Prostate gland (tissue), 2 donors: Measurements from ENCODE around the gene TNP2. TPM values are rescaled to one million over a fixed set of nuclear protein-coding genes. Genes with fewer than 3 reads are reported as not detected.
"Not testable (repeated sequence)": the region's sequence is repeated elsewhere in the genome, so short reads cannot be mapped to it uniquely, and the experiment has no call there.

Experiments used
- DNase-seq: peaks from one replicate; pipeline ENCODE4 v3.0.0-alpha.2; 2019; ENCODE audit warnings: low spot score
- H3K27ac ChIP-seq, 2 donors: fragments of 200-600 bp; sonication (generic); 2 replicates each; pipeline ENCODE4 v1.5.1; 2017 to 2019
- H3K27me3 ChIP-seq: fragments of 200-600 bp; sonication (generic); replicated peaks from 2 replicates; pipeline ENCODE4 v1.5.1; 2019; ENCODE audit not compliant: insufficient read depth
- H3K36me3 ChIP-seq, 2 donors: fragments of 200-600 bp; sonication (generic); 1 replicate in 1 of 2; 2 replicates in 1 of 2; pipeline versions ENCODE4 v1.5.1 to v1.8.1; 2017 to 2019
- H3K4me1 ChIP-seq: fragments of 200-600 bp; sonication (generic); replicated peaks from 2 replicates; pipeline ENCODE4 v1.5.1; 2019
- H3K4me3 ChIP-seq, 2 donors: fragments of 200-600 bp; sonication (generic); 2 replicates each; pipeline ENCODE4 v1.5.1; 2017 to 2019
- H3K9me3 ChIP-seq: fragments of 200-600 bp; sonication (generic); 2 replicates; pipeline ENCODE4 v1.5.1; 2017
- POLR2A ChIP-seq: fragments of 450-650 bp; IDR thresholded peaks from one replicate; pipeline ENCODE4 v1.6.1; 2016; ENCODE audit warnings: antibody characterized with exemption, mild to moderate bottlenecking
- POLR2AphosphoS5 ChIP-seq: sonication (generic); formaldehyde crosslinking; IDR thresholded peaks from one replicate; pipeline ENCODE4 v1.6.1; 2017; ENCODE audit warnings: antibody characterized with exemption
- WGBS: methylation state at CpG from one replicate; pipeline ENCODE4 v1.1.5; 2018; 5-methylcytosine and 5-hydroxymethylcytosine counted together
- intact Hi-C: fragments of 100-400 bp; cut with DNase I; formaldehyde crosslinking; loops from one replicate; pipeline ENCODE4 v1.14.2; 2022
- total RNA-seq, 2 donors: library from RNA; depleted of rRNA; stranded (reverse); fragments of >200 nt; gene quantifications; one replicate each; pipeline ENCODE4 v1.1.0, GENCODE V29; 2016
- TF ChIP-seq, protein P1 (sequence below), 4 experiments: fragments of 200-600 bp in 2 of 4; fragments of 450-650 bp in 2 of 4; sonication (generic) in 2 of 4; IDR thresholded peaks; 1 replicate in 3 of 4; 2 replicates in 1 of 4; pipeline ENCODE4 v1.5.1; 2016 to 2019; ENCODE audit warnings: antibody characterized with exemption in 4 of 4, mild to moderate bottlenecking in 2 of 4, moderate library complexity in 2 of 4

Gene TNP2
- total RNA-seq, 2 donors from 2014 or later = not detected

- WGBS = 43% methylated on average over 10 of the region's 10 CpGs
- TF ChIP-seq POLR2A = no peak
- TF ChIP-seq, protein P1, sequence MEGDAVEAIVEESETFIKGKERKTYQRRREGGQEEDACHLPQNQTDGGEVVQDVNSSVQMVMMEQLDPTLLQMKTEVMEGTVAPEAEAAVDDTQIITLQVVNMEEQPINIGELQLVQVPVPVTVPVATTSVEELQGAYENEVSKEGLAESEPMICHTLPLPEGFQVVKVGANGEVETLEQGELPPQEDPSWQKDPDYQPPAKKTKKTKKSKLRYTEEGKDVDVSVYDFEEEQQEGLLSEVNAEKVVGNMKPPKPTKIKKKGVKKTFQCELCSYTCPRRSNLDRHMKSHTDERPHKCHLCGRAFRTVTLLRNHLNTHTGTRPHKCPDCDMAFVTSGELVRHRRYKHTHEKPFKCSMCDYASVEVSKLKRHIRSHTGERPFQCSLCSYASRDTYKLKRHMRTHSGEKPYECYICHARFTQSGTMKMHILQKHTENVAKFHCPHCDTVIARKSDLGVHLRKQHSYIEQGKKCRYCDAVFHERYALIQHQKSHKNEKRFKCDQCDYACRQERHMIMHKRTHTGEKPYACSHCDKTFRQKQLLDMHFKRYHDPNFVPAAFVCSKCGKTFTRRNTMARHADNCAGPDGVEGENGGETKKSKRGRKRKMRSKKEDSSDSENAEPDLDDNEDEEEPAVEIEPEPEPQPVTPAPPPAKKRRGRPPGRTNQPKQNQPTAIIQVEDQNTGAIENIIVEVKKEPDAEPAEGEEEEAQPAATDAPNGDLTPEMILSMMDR (IDR thresholded peaks at IDR 0.05) = no peak
- TF ChIP-seq POLR2AphosphoS5 = no peak
- H3K36me3 ChIP-seq = no peaks in the 10 kb centered on the region
- intact Hi-C loops = no loop called here
- no peak overlapping the region for H3K27ac ChIP-seq
- DNase-seq = no peak
- H3K4me1 ChIP-seq = no peaks in the 10 kb centered on the region
- H3K27me3 ChIP-seq = no peaks in the 10 kb centered on the region
- H3K4me3 ChIP-seq = no peak overlapping the region
- no peaks in the 10 kb centered on the region for H3K9me3 ChIP-seq
Measured at GRCh38 chr16:11291091-11291703, 22.1 kb upstream of the TNP2 start.

DNA sequence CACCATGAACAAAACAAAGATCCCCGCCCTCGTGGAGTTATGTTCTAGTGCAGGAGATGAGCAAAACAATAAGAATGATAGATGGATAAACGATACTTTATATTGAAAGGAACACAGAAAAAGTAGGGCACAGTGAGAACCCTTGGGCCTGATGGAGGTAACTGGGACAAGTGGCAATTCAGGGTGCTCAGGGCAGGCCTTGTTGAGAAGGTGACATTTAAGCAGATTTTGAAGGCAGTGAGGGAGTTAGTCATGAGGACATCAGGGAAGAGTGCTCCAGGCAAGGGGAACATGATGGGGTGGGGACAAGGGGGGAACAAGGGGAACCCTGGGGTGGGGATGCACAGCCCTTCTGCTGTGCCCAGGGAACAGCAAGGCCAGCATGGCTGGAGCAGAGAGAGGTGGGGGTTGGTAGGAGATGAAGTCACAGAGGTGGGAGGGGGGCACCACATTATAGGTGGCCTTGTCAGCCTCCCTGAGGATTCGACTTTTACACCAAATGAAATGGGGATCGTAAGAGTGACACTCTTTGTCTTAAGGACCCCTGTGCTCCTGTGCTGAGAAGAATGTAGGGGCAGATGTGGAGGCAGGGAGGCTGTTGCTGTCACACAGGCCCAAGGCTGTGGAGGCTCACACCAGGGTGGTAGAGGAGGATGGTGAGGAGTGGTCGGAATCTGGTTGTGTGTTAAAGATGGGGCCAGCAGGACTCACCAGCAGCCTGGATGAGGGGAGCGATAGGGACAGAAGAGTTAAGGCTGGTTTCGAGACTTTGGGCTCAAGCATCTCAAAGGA is 21.2 kb upstream of the TNP2 start:
- WGBS = 91% methylated on average over 8 of the region's 8 CpGs
- Histone ChIP-seq H3K9me3 (no peaks in the 10 kb centered on the region), H3K4me1 (no peaks in the 10 kb centered on the region), H3K4me3 (no peak overlapping the region), H3K27me3 (no peaks in the 10 kb centered on the region), H3K27ac (no peak overlapping the region), H3K36me3 (no peaks in the 10 kb centered on the region)
- DNase-seq = no peak
- intact Hi-C loops = no loop called here
- TF ChIP-seq, protein P1 (IDR thresholded peaks at IDR 0.05) = no peak
- no peak for TF ChIP-seq POLR2A
- TF ChIP-seq POLR2AphosphoS5 = no peak

GRCh38 chr16:11289696-11290095 is 20.6 kb upstream of the TNP2 start:
- H3K27me3 ChIP-seq, H3K4me3 ChIP-seq, H3K4me1 ChIP-seq, intact Hi-C loops, H3K36me3 ChIP-seq, DNase-seq, H3K27ac ChIP-seq, H3K9me3 ChIP-seq: not testable (repeated sequence)
- 91% methylated on average over 4 of the region's 4 CpGs for WGBS

GRCh38 chr16:11289202-11289601 is 20.1 kb upstream of the TNP2 start:
- 98% methylated on average over 2 of the region's 2 CpGs for WGBS
- DNase-seq = no peak
- intact Hi-C loops = no loop called here

GRCh38 chr16:11285842-11286241 is 16.7 kb upstream of the TNP2 start:
- H3K4me1 ChIP-seq = no peaks in the 10 kb centered on the region
- H3K9me3 ChIP-seq = no peaks in the 10 kb centered on the region
- no peaks in the 10 kb centered on the region for H3K27me3 ChIP-seq
- no peak for DNase-seq
- TF ChIP-seq POLR2AphosphoS5 = no peak
- TF ChIP-seq POLR2A = no peak
- TF ChIP-seq, protein P1 (IDR thresholded peaks at IDR 0.05) = no peak
- no peak overlapping the region for H3K27ac ChIP-seq
- H3K36me3 ChIP-seq = no peaks in the 10 kb centered on the region
- 82% methylated on average over 2 of the region's 2 CpGs for WGBS
- intact Hi-C loops = no loop called here
- no peak overlapping the region for H3K4me3 ChIP-seq

More at GRCh38 chr16:11289202-11289601, 20.1 kb upstream of the TNP2 start:
- Histone ChIP-seq H3K27me3 (no peaks in the 10 kb centered on the region), H3K36me3 (no peaks in the 10 kb centered on the region), H3K27ac (no peak overlapping the region), H3K4me3 (no peak overlapping the region), H3K4me1 (no peaks in the 10 kb centered on the region), H3K9me3 (no peaks in the 10 kb centered on the region)
- no peak for TF ChIP-seq POLR2A
- TF ChIP-seq, protein P1 (IDR thresholded peaks at IDR 0.05) = no peak
- TF ChIP-seq POLR2AphosphoS5 = no peak
